HepG2 (cell line): ENCODE data around the gene RBCK1. TPM values are rescaled to one million over a fixed set of nuclear protein-coding genes. Genes with fewer than 3 reads are reported as not detected.

Source experiments
- BRF2 ChIP-seq: sonication (generic); formaldehyde crosslinking; IDR thresholded peaks from 2 replicates; pipeline ENCODE4 v1.8.1; 2022; ENCODE audit warnings: mild to moderate bottlenecking, missing genetic modification reagents
- CCDC6 ChIP-seq: sonication (generic); formaldehyde crosslinking; IDR thresholded peaks from 2 replicates; pipeline ENCODE4 v1.8.1; 2022; ENCODE audit warnings: mild to moderate bottlenecking, missing genetic modification reagents, moderate library complexity
- ZEB1 ChIP-seq: IDR thresholded peaks from 2 replicates; pipeline ENCODE4 v1.6.1; 2012; ENCODE audit warnings: mild to moderate bottlenecking, low read depth, inconsistent platforms; ENCODE audit not compliant: insufficient replicate concordance
- ZNF225 ChIP-seq: sonication (generic); formaldehyde crosslinking; IDR thresholded peaks from 2 replicates; pipeline ENCODE4 v1.4.0; 2020; ENCODE audit warnings: mild to moderate bottlenecking, missing genetic modification reagents
- ZNF432 ChIP-seq: sonication (generic); formaldehyde crosslinking; IDR thresholded peaks from 2 replicates; pipeline ENCODE4 v1.5.0; 2020; ENCODE audit warnings: missing genetic modification reagents, mild to moderate bottlenecking, borderline replicate concordance
- ZNF776 ChIP-seq: sonication (generic); formaldehyde crosslinking; IDR thresholded peaks from 2 replicates; pipeline ENCODE4 v1.4.0; 2020; ENCODE audit warnings: mild to moderate bottlenecking, missing genetic modification reagents
- polyA plus RNA-seq, 8 experiments: library from polyadenylated mRNA; depleted of rRNA in 3 of 8; stranded (reverse) in 7 of 8; unstranded in 1 of 8; fragments of >200 nt; fragmentation: Illumina TruSeq in 4 of 8; extraction: Trizol in 4 of 8; gene quantifications; 2 replicates each; pipeline versions ENCODE4 v1.2.1 to v1.2.3, GENCODE V29; 2011 to 2016; ENCODE audit warnings: low read depth in 4 of 8, missing spikeins in 1 of 8, mixed read lengths in 1 of 8; ENCODE audit not compliant: insufficient read depth in 1 of 8
- total RNA-seq, 5 experiments: library from RNA; depleted of rRNA; stranded (reverse); fragments of >200 nt; fragmentation: Illumina TruSeq; extraction: Trizol; gene quantifications; 2 replicates each; pipeline ENCODE4 v1.2.3, GENCODE V29; 2016; ENCODE audit warnings: low read depth in 1 of 5
- TF ChIP-seq, protein P1 (sequence below): sonication (generic); formaldehyde crosslinking; IDR thresholded peaks from 2 replicates; pipeline ENCODE4 v1.5.1; 2020; ENCODE audit warnings: missing genetic modification reagents, mild to moderate bottlenecking, borderline replicate concordance

RBCK1 gene
- total and polyA plus RNA-seq, 2 of the 13 experiments (the other 11 are each of a cell fraction or from before 2014, with no cell fraction given) = 149 to 215 TPM

DNA sequence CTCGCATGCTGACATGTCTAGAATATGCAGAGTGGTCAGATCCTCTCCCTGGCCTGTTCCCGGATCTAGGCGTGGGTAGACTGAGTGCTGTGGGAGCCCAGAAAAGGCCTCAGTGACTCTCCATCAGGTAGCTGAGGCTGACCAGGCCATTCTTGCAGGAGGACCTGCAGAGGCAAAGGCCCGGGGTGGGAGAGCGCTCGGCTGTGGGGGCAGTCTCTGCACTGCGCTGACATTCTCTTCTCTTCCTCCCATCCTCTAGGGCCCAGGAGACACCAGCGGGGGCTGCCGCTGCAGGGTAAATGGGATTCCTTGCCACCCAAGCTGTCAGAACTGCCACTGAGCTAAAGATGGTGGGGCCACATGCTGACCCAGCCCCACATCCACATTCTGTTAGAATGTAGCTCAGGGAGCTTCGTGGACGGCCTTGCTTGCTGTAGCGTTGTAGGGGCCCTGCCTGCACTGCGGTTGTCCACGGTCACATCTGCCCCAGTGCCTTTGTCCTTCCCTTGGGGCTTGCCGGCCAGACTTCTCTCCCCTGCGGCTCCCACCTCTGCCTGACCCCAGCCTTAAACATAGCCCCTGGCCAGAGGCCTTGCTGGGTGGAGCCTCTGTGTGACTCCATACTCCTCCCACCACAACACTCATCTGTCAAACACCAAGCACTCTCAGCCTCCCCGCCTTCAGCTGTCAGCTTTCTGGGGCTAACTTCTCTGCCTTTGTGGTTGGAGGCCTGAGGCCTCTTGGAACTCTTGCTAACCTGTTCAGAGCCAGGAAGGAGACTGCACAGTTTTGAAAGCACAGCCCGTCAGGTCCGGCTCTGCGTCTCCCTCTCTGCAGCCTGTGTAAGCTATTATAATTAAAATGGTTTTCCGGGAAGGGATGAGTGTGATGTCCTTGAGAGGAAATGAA lies 22.2 kb downstream of the RBCK1 start (continued):
- peak; percentile 58; the same call in 1 of the 2 replicates for TF ChIP-seq CCDC6
- peak; percentile 69; the same call in 1 of the 2 replicates for TF ChIP-seq ZNF776
- TF ChIP-seq BRF2 = no peak
- TF ChIP-seq, protein P1, sequence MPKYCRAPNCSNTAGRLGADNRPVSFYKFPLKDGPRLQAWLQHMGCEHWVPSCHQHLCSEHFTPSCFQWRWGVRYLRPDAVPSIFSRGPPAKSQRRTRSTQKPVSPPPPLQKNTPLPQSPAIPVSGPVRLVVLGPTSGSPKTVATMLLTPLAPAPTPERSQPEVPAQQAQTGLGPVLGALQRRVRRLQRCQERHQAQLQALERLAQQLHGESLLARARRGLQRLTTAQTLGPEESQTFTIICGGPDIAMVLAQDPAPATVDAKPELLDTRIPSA (CRISPR knock-in tag) = no peak
- TF ChIP-seq ZNF225 = 0 out of 2 replicates have a peak, but pooled peaks have one; percentile 9
- TF ChIP-seq ZNF432 (CRISPR knock-in tag) = no peak
- TF ChIP-seq ZEB1 = no peak
